Measurements from ENCODE around the gene PRSS58.

Gene PRSS58

GRCh38 chr7:142231716-142232115 lies 26.1 kb downstream of the PRSS58 start:
- DNase-seq (ENCODE audit: low spot score) = no peak
- in situ Hi-C loops (cut with MboI; ENCODE audit: low pct_unique_long_range_greater_than_20kb, low sequenced_read_pairs, unreplicated experiment) = no loop called here
- TF ChIP-seq CTCF (IDR thresholded peaks at IDR 0.05; ENCODE audit: extremely low read depth, insufficient read depth, missing control alignments) = peak; percentile 11

GRCh38 chr7:142228537-142229104 lies 29.2 kb downstream of the PRSS58 start:
- TF ChIP-seq CTCF (IDR thresholded peaks at IDR 0.05; ENCODE audit: extremely low read depth, insufficient read depth, missing control alignments) = no peak
- no peak for DNase-seq (ENCODE audit: low spot score)
- in situ Hi-C loops (cut with MboI; ENCODE audit: low pct_unique_long_range_greater_than_20kb, low sequenced_read_pairs, unreplicated experiment) = no loop called here

Measured in GM13977 (cell line).